NCI-H345 treated with DMSO at 0.1 percent for 48 hours (cell line): ENCODE results near the gene TSSK6.
"Not testable (repeated sequence)": the region's sequence is repeated elsewhere in the genome, so short reads cannot be mapped to it uniquely, and the experiment has no call there.

Experiments used
- DNase-seq: peaks from one replicate; lab custom pipeline; 2025; ENCODE audit not compliant: unreplicated experiment; lab: John Stamatoyannopoulos, UW

Gene TSSK6

DNA sequence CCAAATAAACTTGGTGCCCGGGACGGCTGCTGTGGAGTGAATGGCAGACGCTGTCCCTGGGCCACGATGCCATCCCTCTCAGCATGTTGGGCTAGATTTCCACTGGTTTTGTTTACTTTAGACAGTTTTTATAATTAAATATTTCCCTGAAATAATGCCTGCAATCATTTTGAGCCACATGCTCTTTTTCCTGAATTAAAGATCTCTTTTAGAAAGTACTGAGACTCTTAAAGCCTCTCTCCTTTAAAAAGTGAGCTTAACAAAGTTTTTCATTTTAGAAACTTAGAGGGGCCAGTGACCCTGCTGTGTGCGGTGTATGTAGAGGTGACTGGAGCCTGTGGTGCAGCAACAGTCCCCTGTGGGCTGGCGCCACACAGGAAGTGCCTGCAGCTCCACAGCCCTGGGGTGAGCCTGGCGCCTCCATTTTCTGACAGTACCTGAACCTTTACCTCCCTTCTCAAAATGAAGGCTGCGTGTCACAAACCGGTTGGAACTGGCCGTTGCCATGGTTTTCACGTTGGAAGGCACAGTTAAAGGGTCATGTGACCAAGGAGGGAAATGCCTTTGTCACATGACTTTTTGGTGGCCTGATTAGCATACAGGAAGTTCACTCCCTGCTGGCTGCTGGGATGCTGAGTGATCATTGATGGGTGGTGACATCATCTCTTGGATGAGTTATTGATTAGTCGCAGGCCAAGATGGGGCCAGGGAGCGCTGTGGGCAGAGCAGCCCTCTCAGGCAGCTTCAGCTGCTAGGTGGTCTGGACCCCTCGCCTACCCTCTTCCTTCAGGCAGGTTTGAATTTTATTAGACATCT lies 26.3 kb downstream of the TSSK6 start:
- DNase-seq: peak; percentile 47

DNA sequence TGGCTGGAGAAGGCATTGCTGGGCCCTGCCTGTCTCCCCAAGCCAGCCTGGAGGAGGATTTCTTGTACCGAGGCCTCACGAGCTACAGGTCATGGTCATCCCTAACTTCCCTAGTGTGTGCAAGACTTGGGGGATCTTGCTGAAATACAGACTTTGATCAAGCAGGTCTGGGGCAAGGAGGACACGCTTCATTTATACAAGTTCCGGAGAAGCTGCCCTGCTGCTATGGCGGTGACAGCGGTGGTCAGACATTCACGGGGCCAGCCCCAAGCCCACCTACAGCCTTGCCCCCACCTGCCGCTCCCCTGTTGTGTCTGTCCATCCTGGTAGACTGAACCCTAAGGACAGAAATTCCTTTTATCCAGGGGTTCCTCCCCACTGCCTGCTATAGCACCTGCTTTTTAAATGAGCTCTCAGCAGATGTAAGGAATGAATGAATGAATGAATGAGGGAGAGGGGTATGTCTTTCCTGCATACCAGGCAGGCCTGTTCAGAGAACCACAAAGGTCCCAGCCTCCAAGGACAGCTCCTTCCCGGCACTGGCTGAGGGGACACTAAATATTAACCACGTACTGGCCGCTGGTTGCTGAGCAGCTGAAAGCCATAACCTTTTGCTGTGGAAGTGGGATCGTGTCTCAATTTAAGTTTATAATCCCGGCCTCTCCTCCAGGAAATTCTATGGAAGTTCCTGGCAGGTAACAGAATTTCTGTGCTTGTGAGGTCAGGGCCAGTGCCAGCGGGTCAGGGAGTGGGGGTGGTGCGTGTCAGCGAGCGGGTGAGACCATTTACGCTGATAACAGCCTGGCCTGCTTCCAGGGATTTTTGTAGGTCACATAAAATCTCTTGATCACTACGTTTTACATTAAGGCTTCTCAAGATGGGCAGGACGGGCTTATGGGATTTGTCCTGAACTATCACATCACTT lies 27.1 kb downstream of the TSSK6 start:
- DNase-seq: no peak

DNA sequence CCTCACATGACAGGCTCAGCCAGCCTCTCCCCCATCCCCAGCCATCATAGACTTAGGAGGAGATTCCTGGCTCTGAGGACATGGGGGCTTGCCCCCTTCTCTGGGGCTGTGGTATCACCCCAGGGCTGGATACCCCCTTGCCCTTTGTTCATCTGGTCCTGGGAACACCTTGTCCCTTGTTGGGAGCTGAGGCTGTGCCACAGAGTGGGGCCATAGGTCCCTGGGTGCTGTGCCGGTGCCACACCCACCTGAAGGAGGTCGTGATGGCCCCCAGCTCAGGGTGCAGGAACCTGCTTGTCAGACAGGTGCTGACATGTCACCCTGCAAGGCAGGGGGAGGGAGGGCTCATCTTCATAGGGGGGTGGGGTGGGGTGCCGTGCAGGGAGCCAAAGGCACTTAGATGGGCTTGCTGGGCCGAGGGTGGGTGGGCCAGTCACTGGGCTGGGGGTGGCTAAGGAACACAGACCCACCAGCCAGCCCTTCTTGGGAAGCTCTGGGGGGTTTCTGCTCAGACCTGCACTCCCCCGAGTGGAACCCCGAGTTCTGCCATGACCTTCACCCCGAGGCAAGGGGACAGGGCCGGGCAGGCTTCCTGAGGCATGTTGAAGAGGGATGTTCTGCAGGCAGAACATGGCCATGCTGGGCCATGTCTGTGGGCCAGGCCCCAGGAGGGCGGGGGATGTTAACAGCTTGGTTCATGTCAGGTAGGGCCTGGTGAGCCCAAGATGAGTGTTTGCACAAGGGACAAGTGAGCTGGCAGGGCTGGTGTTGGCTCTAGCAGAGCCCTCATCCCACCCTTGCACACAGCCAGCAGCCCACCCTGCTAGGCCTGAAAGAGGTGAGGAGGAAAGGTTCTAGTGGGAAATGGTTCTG lies 28.0 kb downstream of the TSSK6 start:
- DNase-seq: no peak

- no peak for DNase-seq
These were observed 28.8 kb downstream of the TSSK6 start for GRCh38 chr19:19486343-19487076.

- DNase-seq: no peak
These were observed 29.4 kb downstream of the TSSK6 start for GRCh38 chr19:19485998-19486290.

GRCh38 chr19:19485161-19485997 lies 30.0 kb downstream of the TSSK6 start:
- DNase-seq: no peak

DNA sequence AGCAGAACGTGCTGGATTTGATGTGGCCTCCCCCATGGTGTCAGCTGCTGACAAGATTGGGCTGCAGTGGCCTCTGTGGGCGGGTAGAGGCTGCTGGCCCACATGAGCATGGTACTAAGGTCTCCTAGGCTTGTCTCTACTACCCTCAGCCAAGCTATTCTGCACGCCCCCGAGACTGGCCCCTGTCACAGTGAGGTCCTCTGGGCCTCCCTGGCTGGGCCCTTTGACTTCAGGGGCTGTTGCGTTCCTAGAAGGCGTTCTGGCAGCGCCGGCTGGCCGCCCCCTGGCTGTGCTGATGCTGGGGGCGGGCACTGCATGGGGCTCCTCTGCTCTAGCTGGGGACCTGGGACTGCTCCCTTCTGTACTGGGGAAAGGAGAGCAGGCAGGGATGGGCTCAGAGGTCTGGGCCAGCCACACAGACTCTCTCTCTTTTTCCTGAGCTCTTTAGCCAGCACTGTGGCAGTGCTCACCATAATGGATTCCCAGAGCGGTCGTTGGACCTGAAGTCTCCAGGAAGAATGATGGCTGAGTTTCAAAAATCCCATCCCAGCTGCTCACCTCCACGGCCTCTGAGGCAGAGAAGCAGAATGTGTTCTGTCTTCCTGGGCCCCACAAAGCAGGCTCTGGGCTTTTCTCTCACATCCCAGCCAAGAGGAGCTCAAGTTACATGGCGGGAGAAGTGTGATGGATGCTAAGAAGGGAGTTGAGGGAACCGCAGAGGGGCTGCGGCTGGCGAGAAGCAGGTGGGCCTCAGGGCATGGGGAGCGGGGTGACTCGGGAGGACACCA lies 32.3 kb downstream of the TSSK6 start:
- no peak for DNase-seq

- no peak for DNase-seq
These were observed 34.7 kb downstream of the TSSK6 start for GRCh38 chr19:19480688-19481087.

DNA sequence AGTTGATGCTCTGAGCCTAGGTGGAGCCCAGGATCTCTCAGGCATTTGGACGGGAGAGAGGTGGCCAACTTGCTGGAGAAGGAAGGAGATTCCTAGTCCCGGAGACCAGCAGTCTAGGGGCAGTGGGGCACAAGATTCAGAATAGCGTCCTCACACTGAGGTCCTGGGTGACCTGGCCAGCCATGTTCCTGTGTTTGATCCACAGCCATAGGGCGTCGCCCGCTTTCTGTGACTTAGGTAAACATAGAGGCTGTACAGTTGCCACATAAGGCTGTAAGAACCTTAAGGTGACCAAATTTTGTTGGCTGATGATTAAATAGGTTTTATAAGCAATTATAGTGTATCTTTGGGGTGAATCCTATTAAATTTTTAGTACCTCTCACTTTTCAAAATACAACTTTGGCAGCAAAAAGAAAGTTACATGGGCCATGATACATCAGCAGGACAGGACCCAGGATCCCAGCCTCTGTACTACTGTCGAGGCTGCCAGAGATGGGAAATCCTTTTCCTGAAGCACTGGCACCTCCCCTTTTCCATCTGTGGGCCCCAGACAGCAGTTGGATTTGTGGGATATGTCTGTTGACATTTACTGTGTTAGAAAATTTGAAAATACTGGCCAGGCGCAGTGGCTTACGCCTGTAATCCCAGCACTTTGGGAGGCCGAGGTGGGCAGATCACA lies 37.5 kb downstream of the TSSK6 start:
- DNase-seq: no peak

GRCh38 chr19:19475849-19476828 lies 39.2 kb downstream of the TSSK6 start:
- no peak for DNase-seq

GRCh38 chr19:19475015-19475765 lies 40.2 kb downstream of the TSSK6 start:
- no peak for DNase-seq

DNA sequence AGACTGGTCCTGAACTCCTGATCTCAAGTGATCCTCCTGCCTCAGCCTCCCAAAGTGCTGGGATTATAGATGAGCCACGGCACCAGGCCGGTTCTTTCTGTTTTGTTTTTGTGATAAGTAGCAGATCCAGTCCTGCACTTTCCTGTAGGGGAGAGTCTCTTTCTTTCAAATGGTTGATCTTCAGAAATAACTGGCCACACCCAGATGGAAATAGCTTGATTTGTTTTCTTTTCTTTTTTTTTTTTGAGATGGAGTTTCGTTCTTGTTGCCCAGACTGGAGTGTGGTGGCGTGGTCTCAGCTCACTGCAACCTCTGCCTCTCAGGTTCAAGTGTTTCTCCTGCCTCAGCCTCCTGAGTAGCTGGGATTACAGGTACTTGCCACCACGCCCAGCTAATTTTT lies 43.2 kb downstream of the TSSK6 start:
- not testable (repeated sequence) for DNase-seq

GRCh38 chr19:19471682-19472081 lies 43.7 kb downstream of the TSSK6 start:
- DNase-seq: no peak

GRCh38 chr19:19470579-19470978 lies 44.8 kb downstream of the TSSK6 start:
- DNase-seq: no peak

- no peak for DNase-seq
These were observed 46.8 kb downstream of the TSSK6 start for GRCh38 chr19:19468424-19469050.

DNA sequence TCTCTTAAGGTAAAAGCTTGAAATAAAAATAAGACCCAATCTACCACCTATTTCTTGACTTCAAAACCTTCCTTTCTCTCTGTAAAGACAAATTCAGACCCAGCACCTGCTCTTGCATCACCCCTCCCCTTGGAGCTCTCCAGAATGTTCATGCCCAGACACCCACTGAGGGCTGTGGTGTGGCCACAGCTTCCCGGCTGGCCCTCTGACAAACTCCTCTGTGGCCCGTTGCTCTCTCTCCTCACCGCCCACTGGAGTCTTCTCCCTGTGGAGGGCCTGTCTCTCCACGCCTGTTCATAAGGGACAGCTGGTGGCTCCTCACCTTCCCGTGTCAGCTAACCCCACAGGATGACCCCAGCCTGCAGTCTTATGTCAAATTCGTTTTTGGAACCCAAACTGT lies 49.1 kb downstream of the TSSK6 start:
- no peak for DNase-seq
